PFSK-1 (cell line): ENCODE measurements around the gene IBTK.

Experiments used
- FOXP2 ChIP-seq: optimal IDR thresholded peaks from 2 replicates; pipeline ENCODE3; 2011; ENCODE audit warnings: borderline replicate concordance, control low read depth, inconsistent platforms; ENCODE audit not compliant: insufficient read depth; ENCODE audit errors: extremely low read length, extremely low read depth
- POLR2AphosphoS5 ChIP-seq: IDR thresholded peaks from 2 replicates; pipeline ENCODE4 v1.6.1; 2012; ENCODE audit warnings: low read depth, mild to moderate bottlenecking, control low read depth, low read length, moderate library complexity
- REST ChIP-seq, 2 experiments: IDR thresholded peaks; 2 replicates each; pipeline versions ENCODE4 v1.6.1 to v1.8.0; 2011 to 2012; ENCODE audit warnings: low read depth in 2 of 2, low read length in 2 of 2, control low read depth in 1 of 2, inconsistent platforms in 1 of 2, mild to moderate bottlenecking in 1 of 2, moderate library complexity in 1 of 2; ENCODE audit not compliant: insufficient read depth in 1 of 2
- SIN3A ChIP-seq: IDR thresholded peaks from 2 replicates; pipeline ENCODE4 v1.6.1; 2012; ENCODE audit warnings: mild to moderate bottlenecking, low read length, moderate library complexity, borderline replicate concordance; ENCODE audit not compliant: insufficient read depth
- TAF1 ChIP-seq: IDR thresholded peaks from 2 replicates; pipeline ENCODE4 v1.6.1; 2012; ENCODE audit warnings: low read length, control low read depth, borderline replicate concordance; ENCODE audit not compliant: insufficient read depth

IBTK gene

DNA sequence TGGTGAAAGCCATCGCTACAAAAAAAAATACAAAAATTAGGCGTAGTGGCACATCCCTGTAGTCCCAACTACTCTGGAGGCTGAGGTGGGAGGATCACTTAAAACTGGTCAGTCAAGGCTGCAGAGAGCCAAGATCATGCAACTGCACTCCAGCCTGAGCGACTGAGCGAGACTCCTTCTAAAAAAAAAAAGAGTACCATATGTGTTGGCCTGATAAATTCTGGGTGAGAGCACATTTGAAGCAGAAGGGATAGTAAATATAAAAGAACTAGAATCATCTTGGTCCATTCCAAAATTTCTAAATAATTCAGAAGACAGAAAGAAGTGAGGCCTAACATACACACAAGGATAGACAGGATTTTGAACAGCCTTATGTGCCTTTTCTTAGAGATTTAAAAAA lies 2.2 kb downstream of the IBTK start:
- TF ChIP-seq REST (IDR thresholded peaks at IDR 0.05; ENCODE audit: insufficient read depth in 1 of 2, low read depth in 2 of 2, low read length in 2 of 2) (no peak), SIN3A (no peak), TAF1 (no peak), FOXP2 (no peak), POLR2AphosphoS5 (no peak)

DNA sequence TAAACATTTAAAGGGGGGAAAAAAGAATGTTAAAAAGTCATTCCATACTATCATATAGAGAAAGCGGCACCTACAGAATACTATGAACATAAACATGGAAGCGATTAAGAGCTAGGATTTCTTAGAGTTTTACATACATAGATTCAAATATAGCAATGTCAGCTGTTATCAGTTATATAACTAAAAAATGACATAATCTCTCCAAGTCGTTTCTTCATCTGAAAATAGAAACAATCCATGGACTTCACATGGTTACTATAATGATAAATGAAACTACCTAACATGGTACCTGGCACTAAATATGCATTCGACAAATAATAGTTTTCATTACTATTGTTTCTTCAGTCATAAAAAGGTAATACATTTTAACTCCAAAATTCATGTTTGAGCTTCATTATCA lies 3.7 kb downstream of the IBTK start:
- TF ChIP-seq TAF1 (no peak), POLR2AphosphoS5 (no peak), SIN3A (no peak), REST (IDR thresholded peaks at IDR 0.05; ENCODE audit: insufficient read depth in 1 of 2, low read depth in 2 of 2, low read length in 2 of 2) (no peak), FOXP2 (no peak)

DNA sequence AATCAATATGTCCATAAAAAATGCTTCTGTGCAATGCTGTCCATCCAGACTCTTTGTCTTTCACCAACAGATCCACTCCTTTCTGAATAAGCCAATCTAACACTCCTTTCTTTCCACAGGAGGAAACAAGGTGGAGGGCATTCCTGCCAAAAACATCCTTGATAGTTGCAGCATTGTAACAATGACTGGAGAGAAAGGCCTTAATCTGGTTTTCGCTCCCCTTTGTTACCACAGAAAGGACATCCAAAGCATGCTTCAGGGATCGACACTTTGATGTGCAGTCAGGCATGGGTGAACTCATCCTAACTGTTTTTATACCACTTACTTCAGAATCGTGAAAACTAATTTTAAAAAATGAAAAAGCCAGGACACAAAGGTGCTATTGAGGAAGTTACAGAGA lies 7.4 kb downstream of the IBTK start:
- TF ChIP-seq POLR2AphosphoS5 (no peak), REST (IDR thresholded peaks at IDR 0.05; ENCODE audit: insufficient read depth in 1 of 2, low read depth in 2 of 2, low read length in 2 of 2) (no peak), SIN3A (no peak), TAF1 (no peak), FOXP2 (no peak)

- TF ChIP-seq TAF1 (no peak), REST (IDR thresholded peaks at IDR 0.05; ENCODE audit: insufficient read depth in 1 of 2, low read depth in 2 of 2, low read length in 2 of 2) (no peak), SIN3A (no peak), POLR2AphosphoS5 (no peak), FOXP2 (no peak)
Measured at GRCh38 chr6:82239597-82239996, 7.9 kb downstream of the IBTK start.

- TF ChIP-seq SIN3A (no peak), FOXP2 (no peak), REST (IDR thresholded peaks at IDR 0.05; ENCODE audit: insufficient read depth in 1 of 2, low read depth in 2 of 2, low read length in 2 of 2) (no peak), POLR2AphosphoS5 (no peak), TAF1 (no peak)
Measured at GRCh38 chr6:82237013-82237412, 10.5 kb downstream of the IBTK start.
